Hematopoietic multipotent progenitor cell (in vitro differentiated cells): ENCODE data around the gene MARS2. TPM values are rescaled to one million over a fixed set of nuclear protein-coding genes. Genes with fewer than 3 reads are reported as not detected.
"Not testable (repeated sequence)": the region's sequence is repeated elsewhere in the genome, so short reads cannot be mapped to it uniquely, and the experiment has no call there.

ENCODE experiments used
- DNase-seq, 3 donors: peaks; one replicate each; pipeline ENCODE4 v3.0.0-alpha.2; 2011 to 2015; ENCODE audit warnings: low read depth in 2 of 3, low spot score in 2 of 3
- total RNA-seq: library from RNA; depleted of rRNA; stranded (reverse); fragments of >200 nt; gene quantifications from one replicate; pipeline ENCODE4 v1.2.3, GENCODE V29; 2012

Gene MARS2
- 9.2 TPM for total RNA-seq

GRCh38 chr2:197705121-197705911 lies at the start of gene MARS2:
Gene MARS2, plus strand, starts transcription at chr2:197705369. Its CDS starts 37 bp downstream, at chr2:197705406.
- peak; percentile 93 to 95 (median 94) for DNase-seq

GRCh38 chr2:197657562-197657961 lies 47.6 kb upstream of the MARS2 start:
- DNase-seq, result no peak

GRCh38 chr2:197661626-197662025 lies 43.5 kb upstream of the MARS2 start:
- DNase-seq, result no peak

- no peak for DNase-seq
These were observed 38.9 kb upstream of the MARS2 start for GRCh38 chr2:197666277-197666676.

- no peak for DNase-seq
These were observed 36.9 kb upstream of the MARS2 start for GRCh38 chr2:197668296-197668695.

GRCh38 chr2:197669077-197669476 lies 36.1 kb upstream of the MARS2 start:
- no peak for DNase-seq

- DNase-seq, result no peak
These were observed 32.7 kb upstream of the MARS2 start for GRCh38 chr2:197672371-197672893.

- DNase-seq, result no peak
These were observed 32.1 kb upstream of the MARS2 start for GRCh38 chr2:197673106-197673505.

GRCh38 chr2:197673606-197674005 lies 31.6 kb upstream of the MARS2 start:
- DNase-seq, result no peak

GRCh38 chr2:197674060-197674459 lies 31.1 kb upstream of the MARS2 start:
- no peak for DNase-seq

- DNase-seq, result no peak
These were observed 30.6 kb upstream of the MARS2 start for GRCh38 chr2:197674591-197674990.

GRCh38 chr2:197675246-197675645 lies 29.9 kb upstream of the MARS2 start, which contains the start of gene RFTN2:
Gene RFTN2, minus strand, starts transcription at chr2:197675587. Its CDS starts 129 bp downstream, at chr2:197675458.
- no peak for DNase-seq

GRCh38 chr2:197675711-197676188 lies 29.4 kb upstream of the MARS2 start:
- DNase-seq, result no peak

GRCh38 chr2:197677056-197677455 lies 28.1 kb upstream of the MARS2 start:
- DNase-seq, result no peak

GRCh38 chr2:197677483-197677882 lies 27.7 kb upstream of the MARS2 start:
- no peak for DNase-seq

GRCh38 chr2:197695206-197695605 lies 10.0 kb upstream of the MARS2 start:
- DNase-seq, result not testable (repeated sequence)

GRCh38 chr2:197695971-197696370 lies 9.2 kb upstream of the MARS2 start:
- DNase-seq, result not testable (repeated sequence)

GRCh38 chr2:197696571-197696970 lies 8.6 kb upstream of the MARS2 start:
- not testable (repeated sequence) for DNase-seq

GRCh38 chr2:197699724-197700123 lies 5.4 kb upstream of the MARS2 start:
- not testable (repeated sequence) for DNase-seq

- no peak for DNase-seq
These were observed 4.2 kb upstream of the MARS2 start for GRCh38 chr2:197700960-197701359.

- DNase-seq, result no peak
These were observed 592 bp upstream of the MARS2 start for GRCh38 chr2:197704434-197705120.
